Fibroblast of skin of right biceps (primary cell): Measurements from ENCODE around the gene NME1.
"Not testable (repeated sequence)": the region's sequence is repeated elsewhere in the genome, so short reads cannot be mapped to it uniquely, and the experiment has no call there.

Experiments used
- DNase-seq: peaks from one replicate; pipeline ENCODE4 v3.0.0-alpha.2; 2013

NME1 gene

GRCh38 chr17:51147650-51148049, 5.7 kb upstream of the NME1 start:
- peak; percentile 35 for DNase-seq

- no peak for DNase-seq
Measured at GRCh38 chr17:51149163-51149562, 4.2 kb upstream of the NME1 start.

GRCh38 chr17:51150932-51151331, 2.4 kb upstream of the NME1 start:
- no peak for DNase-seq

- peak; percentile 22 for DNase-seq
Measured at GRCh38 chr17:51152766-51153209, 571 bp upstream of the NME1 start.

GRCh38 chr17:51154176-51154575, 817 bp downstream of the NME1 start:
- DNase-seq, result no peak

- DNase-seq, result no peak
Measured at GRCh38 chr17:51155416-51155815, 2.1 kb downstream of the NME1 start.

GRCh38 chr17:51159604-51160003, 6.2 kb downstream of the NME1 start:
- no peak for DNase-seq

GRCh38 chr17:51161541-51161940, 8.2 kb downstream of the NME1 start:
- no peak for DNase-seq

- DNase-seq, result no peak
Measured at GRCh38 chr17:51164911-51165679, 11.7 kb downstream of the NME1 start.

GRCh38 chr17:51165680-51166197, 12.4 kb downstream of the NME1 start:
- DNase-seq, result peak; percentile 18

- DNase-seq, result peak; percentile 87
Measured at GRCh38 chr17:51166198-51166986, 13.0 kb downstream of the NME1 start, which contains the start of gene NME2. TSS of gene NME2 (plus strand) at chr17:51166411. CDS start at chr17:51166831, 420 bp downstream.

- peak; percentile 54 for DNase-seq
Measured at GRCh38 chr17:51166987-51167931, 13.9 kb downstream of the NME1 start.

GRCh38 chr17:51169340-51169739, 16.0 kb downstream of the NME1 start:
- no peak for DNase-seq

GRCh38 chr17:51170736-51171135, 17.4 kb downstream of the NME1 start:
- DNase-seq, result no peak

- DNase-seq, result not testable (repeated sequence)
Measured at GRCh38 chr17:51172030-51172429, 18.7 kb downstream of the NME1 start.

GRCh38 chr17:51180486-51180885, 27.1 kb downstream of the NME1 start:
- no peak for DNase-seq

- DNase-seq, result no peak
Measured at GRCh38 chr17:51184124-51184523, 30.8 kb downstream of the NME1 start.

- no peak for DNase-seq
Measured at GRCh38 chr17:51185763-51186332, 32.5 kb downstream of the NME1 start.

- DNase-seq, result no peak
Measured at GRCh38 chr17:51188271-51188833, 35.0 kb downstream of the NME1 start.

GRCh38 chr17:51189162-51189561, 35.8 kb downstream of the NME1 start:
- no peak for DNase-seq

GRCh38 chr17:51189628-51190027, 36.3 kb downstream of the NME1 start:
- no peak for DNase-seq

GRCh38 chr17:51191895-51192294, 38.5 kb downstream of the NME1 start:
- DNase-seq, result no peak
